MM.1S (cell line): ENCODE data around the gene IFTAP.

Experiments
- CTCF ChIP-seq: fragments of 300-600 bp; sonication (generic); IDR thresholded peaks from 2 replicates; pipeline ENCODE4 v1.5.1; 2016; ENCODE audit warnings: antibody characterized with exemption, low read length, mixed read lengths
- EZH2 ChIP-seq: fragments of 300-600 bp; sonication (generic); optimal IDR thresholded peaks from 2 replicates; pipeline ENCODE3; 2017; ENCODE audit warnings: low read depth, mild to moderate bottlenecking, antibody characterized with exemption, low read length, mixed read lengths

DNA sequence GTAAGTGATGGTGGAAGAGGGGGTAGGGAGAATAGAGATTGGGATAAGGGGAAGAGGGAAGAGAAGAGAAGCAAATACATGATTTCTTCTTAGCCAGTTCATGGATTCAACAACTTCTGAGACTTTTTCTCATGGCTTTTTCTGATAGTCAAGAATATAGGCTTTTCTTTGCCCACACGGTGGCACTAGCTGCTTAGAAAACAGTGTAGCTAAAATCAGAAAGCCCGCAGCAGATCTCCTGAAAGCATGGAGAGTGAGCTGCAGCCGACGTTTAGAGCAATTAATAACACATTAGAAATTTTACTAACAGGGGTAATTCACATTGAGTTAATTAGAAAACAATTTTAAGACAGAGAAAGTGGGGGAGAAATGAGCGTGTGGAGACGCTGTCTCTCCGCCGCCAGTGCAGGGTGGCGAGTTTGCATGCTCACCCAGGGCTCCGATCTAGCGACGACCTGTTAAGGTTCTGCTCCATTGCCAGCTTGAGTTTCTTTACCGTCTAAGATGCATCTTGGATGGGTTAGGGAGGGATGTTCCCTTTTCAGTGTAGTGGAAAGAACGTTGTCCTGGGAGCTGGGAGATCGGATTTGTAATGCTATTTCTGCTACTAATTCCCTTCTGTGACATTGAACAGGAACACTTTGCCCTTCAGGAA is 29.8 kb upstream of the IFTAP start:
- TF ChIP-seq CTCF: peak; percentile 65
- TF ChIP-seq EZH2: no peak
